ENCODE data around the gene LHFPL2.

GRCh38 chr5:78661691-78662090, 13.1 kb upstream of the LHFPL2 start:
- TF ChIP-seq CTCF (IDR thresholded peaks at IDR 0.05) (no peak), POLR2A (IDR thresholded peaks at IDR 0.05) (no peak)

Data from uterus (tissue), 2 donors.